Measurements from ENCODE around the gene AGXT2. TPM values are rescaled to one million over a fixed set of nuclear protein-coding genes. Genes with fewer than 3 reads are reported as not detected.

The AGXT2 gene
- total and polyA plus RNA-seq, 2 donors (not counting 1 experiment from before 2014, with no cell fraction given) = not detected

- H3K9me3 ChIP-seq (ENCODE audit: control insufficient read depth, insufficient read depth, low read depth, low read length) = no peaks in the 10 kb centered on the region
- DNase-seq (ENCODE audit: low read depth in 2 of 2) = no peak
- no peak overlapping the region for H3K4me3 ChIP-seq (replicated peaks in 1 of 4; ENCODE audit: control extremely low read depth in 1 of 4, insufficient read depth in 1 of 4, low read depth in 3 of 4, low read length in 4 of 4)
- H4K20me1 ChIP-seq (ENCODE audit: control insufficient read depth, extremely low read depth, insufficient read depth, low read length) = no peaks in the 10 kb centered on the region
- H3K9ac ChIP-seq (ENCODE audit: insufficient read depth, low read length) = no peak overlapping the region
- no peak overlapping the region for H3K4me2 ChIP-seq (ENCODE audit: extremely low read depth, insufficient read depth, low read length)
- no peaks in the 10 kb centered on the region for H3K79me2 ChIP-seq (ENCODE audit: control insufficient read depth, insufficient read depth, low read length)
- H3K4me1 ChIP-seq (ENCODE audit: control insufficient read depth, extremely low read depth, insufficient read depth, low read length) = no peaks in the 10 kb centered on the region
- no peak for TF ChIP-seq EZH2 (IDR thresholded peaks at IDR 0.05; ENCODE audit: low read length, missing control alignments)
- H3K27me3 ChIP-seq (ENCODE audit: control insufficient read depth, insufficient read depth, low read length) = no peaks in the 10 kb centered on the region
- H3K36me3 ChIP-seq (ENCODE audit: control insufficient read depth, insufficient read depth, low read length) = no peaks in the 10 kb centered on the region
- no peak overlapping the region for H2AFZ ChIP-seq (ENCODE audit: low read length)
- no peak overlapping the region for H3K27ac ChIP-seq (ENCODE audit: insufficient read depth, low read length)
Observed at GRCh38 chr5:35060236-35060635, 12.5 kb upstream of the AGXT2 start.

GRCh38 chr5:35059251-35059650, 11.5 kb upstream of the AGXT2 start:
- H3K4me2 ChIP-seq (ENCODE audit: extremely low read depth, insufficient read depth, low read length) = no peak overlapping the region
- no peaks in the 10 kb centered on the region for H3K79me2 ChIP-seq (ENCODE audit: control insufficient read depth, insufficient read depth, low read length)
- H4K20me1 ChIP-seq (ENCODE audit: control insufficient read depth, extremely low read depth, insufficient read depth, low read length) = no peaks in the 10 kb centered on the region
- no peak overlapping the region for H3K4me3 ChIP-seq (replicated peaks in 1 of 4; ENCODE audit: control extremely low read depth in 1 of 4, insufficient read depth in 1 of 4, low read depth in 3 of 4, low read length in 4 of 4)
- no peak overlapping the region for H3K9ac ChIP-seq (ENCODE audit: insufficient read depth, low read length)
- TF ChIP-seq EZH2 (IDR thresholded peaks at IDR 0.05; ENCODE audit: low read length, missing control alignments) (no peak), CTCF (conservative IDR thresholded peaks at IDR 0.05 in 1 of 2, IDR thresholded peaks at IDR 0.05 in 1 of 2; ENCODE audit: low read depth in 1 of 2, low read length in 2 of 2) (no peak)
- no peaks in the 10 kb centered on the region for H3K36me3 ChIP-seq (ENCODE audit: control insufficient read depth, insufficient read depth, low read length)
- H2AFZ ChIP-seq (ENCODE audit: low read length) = no peak overlapping the region
- H3K27me3 ChIP-seq (ENCODE audit: control insufficient read depth, insufficient read depth, low read length) = no peaks in the 10 kb centered on the region
- no peak overlapping the region for H3K27ac ChIP-seq (ENCODE audit: insufficient read depth, low read length)
- DNase-seq (ENCODE audit: low read depth in 2 of 2) = no peak
- no peaks in the 10 kb centered on the region for H3K9me3 ChIP-seq (ENCODE audit: control insufficient read depth, insufficient read depth, low read depth, low read length)
- H3K4me1 ChIP-seq (ENCODE audit: control insufficient read depth, extremely low read depth, insufficient read depth, low read length) = no peaks in the 10 kb centered on the region

GRCh38 chr5:35058374-35058788, 10.6 kb upstream of the AGXT2 start:
- no peak overlapping the region for H3K9ac ChIP-seq (ENCODE audit: insufficient read depth, low read length)
- no peak overlapping the region for H2AFZ ChIP-seq (ENCODE audit: low read length)
- H3K4me3 ChIP-seq (replicated peaks in 1 of 4; ENCODE audit: control extremely low read depth in 1 of 4, insufficient read depth in 1 of 4, low read depth in 3 of 4, low read length in 4 of 4) = no peak overlapping the region
- no peaks in the 10 kb centered on the region for H3K36me3 ChIP-seq (ENCODE audit: control insufficient read depth, insufficient read depth, low read length)
- H4K20me1 ChIP-seq (ENCODE audit: control insufficient read depth, extremely low read depth, insufficient read depth, low read length) = no peaks in the 10 kb centered on the region
- TF ChIP-seq CTCF (conservative IDR thresholded peaks at IDR 0.05 in 1 of 2, IDR thresholded peaks at IDR 0.05 in 1 of 2; ENCODE audit: low read depth in 1 of 2, low read length in 2 of 2) = no peak
- no peak for TF ChIP-seq EZH2 (IDR thresholded peaks at IDR 0.05; ENCODE audit: low read length, missing control alignments)
- no peak overlapping the region for H3K4me2 ChIP-seq (ENCODE audit: extremely low read depth, insufficient read depth, low read length)
- no peaks in the 10 kb centered on the region for H3K27me3 ChIP-seq (ENCODE audit: control insufficient read depth, insufficient read depth, low read length)
- H3K27ac ChIP-seq (ENCODE audit: insufficient read depth, low read length) = no peak overlapping the region
- H3K9me3 ChIP-seq (ENCODE audit: control insufficient read depth, insufficient read depth, low read depth, low read length) = no peaks in the 10 kb centered on the region
- H3K79me2 ChIP-seq (ENCODE audit: control insufficient read depth, insufficient read depth, low read length) = no peaks in the 10 kb centered on the region
- no peak for DNase-seq (ENCODE audit: low read depth in 2 of 2)
- H3K4me1 ChIP-seq (ENCODE audit: control insufficient read depth, extremely low read depth, insufficient read depth, low read length) = no peaks in the 10 kb centered on the region

Data from fibroblast of lung (primary cell).